ENCODE measurements around the gene TSPAN14. TPM values are rescaled to one million over a fixed set of nuclear protein-coding genes. Genes with fewer than 3 reads are reported as not detected.
"Not testable (repeated sequence)": the region's sequence is repeated elsewhere in the genome, so short reads cannot be mapped to it uniquely, and the experiment has no call there.

Gene TSPAN14
- total RNA-seq, 2 donors from 2014 or later = 121 to 123 TPM

- H3K27me3 Mint-ChIP-seq (ENCODE audit: insufficient read depth) = no peaks in the 10 kb centered on the region
- H3K4me3 ChIP-seq (ENCODE audit: low read length) = peak overlapping the region; percentile 9
- peaks cover 46% of the 10 kb centered on the region for H3K4me1 ChIP-seq (ENCODE audit: control insufficient read depth, insufficient read depth, low read length)
- H3K36me3 Mint-ChIP-seq (ENCODE audit: low read depth) = peaks cover 9% of the 10 kb centered on the region
- no peak overlapping the region for H3K27ac ChIP-seq (ENCODE audit: low read depth, low read length)
- H3K4me3 Mint-ChIP-seq = peak overlapping the region; percentile 47
- H3K27me3 ChIP-seq (ENCODE audit: control insufficient read depth, insufficient read depth, low read length, poor library complexity, severe bottlenecking) = no peaks in the 10 kb centered on the region
- WGBS, 2 experiments (ENCODE audit: insufficient coverage in 1 of 2, insufficient read length in 1 of 2) = 52 to 60% methylated on average over 8 to 15 of the region's 15 CpGs
- H3K27ac Mint-ChIP-seq = peak overlapping the region; percentile 82
- H3K36me3 ChIP-seq (ENCODE audit: control insufficient read depth, insufficient read depth, low read length) = peaks cover 25% of the 10 kb centered on the region
- TF ChIP-seq, protein P1, sequence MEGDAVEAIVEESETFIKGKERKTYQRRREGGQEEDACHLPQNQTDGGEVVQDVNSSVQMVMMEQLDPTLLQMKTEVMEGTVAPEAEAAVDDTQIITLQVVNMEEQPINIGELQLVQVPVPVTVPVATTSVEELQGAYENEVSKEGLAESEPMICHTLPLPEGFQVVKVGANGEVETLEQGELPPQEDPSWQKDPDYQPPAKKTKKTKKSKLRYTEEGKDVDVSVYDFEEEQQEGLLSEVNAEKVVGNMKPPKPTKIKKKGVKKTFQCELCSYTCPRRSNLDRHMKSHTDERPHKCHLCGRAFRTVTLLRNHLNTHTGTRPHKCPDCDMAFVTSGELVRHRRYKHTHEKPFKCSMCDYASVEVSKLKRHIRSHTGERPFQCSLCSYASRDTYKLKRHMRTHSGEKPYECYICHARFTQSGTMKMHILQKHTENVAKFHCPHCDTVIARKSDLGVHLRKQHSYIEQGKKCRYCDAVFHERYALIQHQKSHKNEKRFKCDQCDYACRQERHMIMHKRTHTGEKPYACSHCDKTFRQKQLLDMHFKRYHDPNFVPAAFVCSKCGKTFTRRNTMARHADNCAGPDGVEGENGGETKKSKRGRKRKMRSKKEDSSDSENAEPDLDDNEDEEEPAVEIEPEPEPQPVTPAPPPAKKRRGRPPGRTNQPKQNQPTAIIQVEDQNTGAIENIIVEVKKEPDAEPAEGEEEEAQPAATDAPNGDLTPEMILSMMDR (conservative IDR thresholded peaks at IDR 0.05) = no peak
- no peak for DNase-seq
- peaks cover 81% of the 10 kb centered on the region for H3K4me1 Mint-ChIP-seq
- H3K9me3 Mint-ChIP-seq = no peaks in the 10 kb centered on the region
- H3K9ac ChIP-seq (ENCODE audit: extremely low read depth, low read length, poor library complexity, severe bottlenecking) = no peak overlapping the region
- no peaks in the 10 kb centered on the region for H3K9me3 ChIP-seq (ENCODE audit: control insufficient read depth, low read length)
Observed at GRCh38 chr10:80416479-80417098, 37.5 kb upstream of the TSPAN14 start.

GRCh38 chr10:80417256-80417655 is 36.9 kb upstream of the TSPAN14 start:
- peak overlapping the region; percentile 12 for H3K9ac ChIP-seq (ENCODE audit: extremely low read depth, low read length, poor library complexity, severe bottlenecking)
- not testable (repeated sequence) for H3K27me3 Mint-ChIP-seq (ENCODE audit: insufficient read depth); H3K9me3 Mint-ChIP-seq; H3K27me3 ChIP-seq (ENCODE audit: control insufficient read depth, insufficient read depth, low read length, poor library complexity, severe bottlenecking); DNase-seq; H3K27ac ChIP-seq (ENCODE audit: low read depth, low read length); H3K9me3 ChIP-seq (ENCODE audit: control insufficient read depth, low read length)
- peaks cover 27% of the 10 kb centered on the region for H3K36me3 ChIP-seq (ENCODE audit: control insufficient read depth, insufficient read depth, low read length)
- 20% methylated on average over 6 of the region's 6 CpGs; no CpG with 5 or more reads in 1 of the 2 experiments for WGBS, 2 experiments (ENCODE audit: insufficient coverage in 1 of 2, insufficient read length in 1 of 2)
- Mint-ChIP-seq H3K36me3 (ENCODE audit: low read depth) (peaks cover 16% of the 10 kb centered on the region), H3K4me3 (peak overlapping the region; percentile 47), H3K4me1 (peaks cover 77% of the 10 kb centered on the region), H3K27ac (peak overlapping the region; percentile 91)
- H3K4me3 ChIP-seq (ENCODE audit: low read length) = peak overlapping the region; percentile 2
- H3K4me1 ChIP-seq (ENCODE audit: control insufficient read depth, insufficient read depth, low read length) = peaks cover 45% of the 10 kb centered on the region

- Mint-ChIP-seq H3K9me3 (no peaks in the 10 kb centered on the region), H3K4me1 (peaks cover 39% of the 10 kb centered on the region), H3K36me3 (ENCODE audit: low read depth) (peaks cover 52% of the 10 kb centered on the region), H3K27ac (peak overlapping the region; percentile 36), H3K4me3 (no peak overlapping the region), H3K27me3 (ENCODE audit: insufficient read depth) (no peaks in the 10 kb centered on the region)
- H3K4me1 ChIP-seq (ENCODE audit: control insufficient read depth, insufficient read depth, low read length) = peaks cover 23% of the 10 kb centered on the region
- TF ChIP-seq, protein P1 (conservative IDR thresholded peaks at IDR 0.05) = peak; percentile 38
- H3K27me3 ChIP-seq (ENCODE audit: control insufficient read depth, insufficient read depth, low read length, poor library complexity, severe bottlenecking) = no peaks in the 10 kb centered on the region
- 95 to 96% methylated on average over 4 to 5 of the region's 5 CpGs for WGBS, 2 experiments (ENCODE audit: insufficient coverage in 1 of 2, insufficient read length in 1 of 2)
- H3K36me3 ChIP-seq (ENCODE audit: control insufficient read depth, insufficient read depth, low read length) = peaks cover 62% of the 10 kb centered on the region
- no peak overlapping the region for H3K9ac ChIP-seq (ENCODE audit: extremely low read depth, low read length, poor library complexity, severe bottlenecking)
- H3K4me3 ChIP-seq (ENCODE audit: low read length) = no peak overlapping the region
- no peak overlapping the region for H3K27ac ChIP-seq (ENCODE audit: low read depth, low read length)
- no peaks in the 10 kb centered on the region for H3K9me3 ChIP-seq (ENCODE audit: control insufficient read depth, low read length)
- no peak for DNase-seq
Observed at GRCh38 chr10:80421050-80421706, 32.9 kb upstream of the TSPAN14 start.
